Endothelial cell (in vitro differentiated cells): ENCODE measurements around the gene ARMC10. TPM values are rescaled to one million over a fixed set of nuclear protein-coding genes. Genes with fewer than 3 reads are reported as not detected.

Experiments
- DNase-seq: peaks from one replicate; pipeline ENCODE4 v3.0.0; 2021; ENCODE audit warnings: low spot score
- H3K27ac Mint-ChIP-seq: one replicate; pipeline ENCODE4 v1.8.0; 2021; ENCODE audit warnings: mixed read lengths, inconsistent platforms; ENCODE audit not compliant: unreplicated experiment
- H3K27me3 Mint-ChIP-seq: one replicate; pipeline ENCODE4 v1.8.0; 2021; ENCODE audit warnings: mild to moderate bottlenecking, moderate library complexity, mixed read lengths, inconsistent platforms; ENCODE audit not compliant: unreplicated experiment
- H3K36me3 Mint-ChIP-seq: one replicate; pipeline ENCODE4 v1.8.0; 2021; ENCODE audit warnings: mild to moderate bottlenecking, low read depth, mixed read lengths, inconsistent platforms; ENCODE audit not compliant: unreplicated experiment
- H3K4me1 Mint-ChIP-seq: one replicate; pipeline ENCODE4 v1.8.0; 2021; ENCODE audit warnings: mild to moderate bottlenecking, mixed read lengths, inconsistent platforms; ENCODE audit not compliant: unreplicated experiment
- H3K4me3 Mint-ChIP-seq: one replicate; pipeline ENCODE4 v1.8.0; 2021; ENCODE audit warnings: mild to moderate bottlenecking, mixed read lengths, inconsistent platforms; ENCODE audit not compliant: unreplicated experiment
- H3K9me3 Mint-ChIP-seq: one replicate; pipeline ENCODE4 v1.8.0; 2021; ENCODE audit warnings: mixed read lengths, inconsistent platforms; ENCODE audit not compliant: unreplicated experiment
- CTCF ChIP-seq: fragments of 200-600 bp; sonication (generic); IDR thresholded peaks from one replicate; pipeline ENCODE4 v1.5.0; 2021; ENCODE audit warnings: antibody characterized with exemption; ENCODE audit not compliant: unreplicated experiment
- total RNA-seq: library from RNA; stranded (reverse); fragmentation: NEBNext Ultra II Directional; extraction: Animal tissue kit (Norgen Biotek cat#: 25700); gene quantifications from one replicate; pipeline ENCODE4 v1.2.1, GENCODE V29; 2021; ENCODE audit not compliant: unreplicated experiment

The ARMC10 gene
- total RNA-seq, 1 donor from 2014 or later = 26.0 TPM

GRCh38 chr7:103058122-103058521 is 16.8 kb upstream of the ARMC10 start:
- DNase-seq = no peak
- no peaks in the 10 kb centered on the region for H3K4me1 Mint-ChIP-seq
- no peak overlapping the region for H3K4me3 Mint-ChIP-seq
- H3K27me3 Mint-ChIP-seq = no peaks in the 10 kb centered on the region
- peaks cover 7% of the 10 kb centered on the region for H3K36me3 Mint-ChIP-seq
- no peak for TF ChIP-seq CTCF
- H3K9me3 Mint-ChIP-seq = no peaks in the 10 kb centered on the region
- H3K27ac Mint-ChIP-seq = no peak overlapping the region

DNA sequence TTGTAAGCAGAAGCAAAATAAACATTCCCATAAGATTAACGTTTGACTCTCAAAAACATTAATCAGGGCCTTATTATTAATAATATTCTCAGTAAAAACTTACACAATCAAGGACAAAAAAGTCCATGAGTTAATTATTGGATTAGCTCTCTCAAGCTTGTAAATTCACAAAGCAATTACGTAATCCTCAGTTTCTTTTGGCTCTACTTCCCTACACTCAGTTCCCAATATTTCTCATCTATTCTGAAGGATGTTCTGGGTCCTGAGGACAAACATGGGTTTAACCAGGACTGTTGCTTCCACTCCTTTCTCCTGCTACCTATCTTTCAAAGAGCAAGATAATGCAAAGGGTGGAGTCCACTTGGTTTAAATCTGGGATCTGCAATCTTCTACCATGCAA is 15.5 kb upstream of the ARMC10 start:
- Mint-ChIP-seq H3K9me3 (no peaks in the 10 kb centered on the region), H3K27me3 (no peaks in the 10 kb centered on the region), H3K27ac (no peak overlapping the region), H3K36me3 (no peaks in the 10 kb centered on the region), H3K4me3 (no peak overlapping the region), H3K4me1 (no peaks in the 10 kb centered on the region)
- no peak for TF ChIP-seq CTCF
- no peak for DNase-seq

GRCh38 chr7:103063895-103064294 is 11.0 kb upstream of the ARMC10 start:
- H3K36me3 Mint-ChIP-seq = peaks cover 7% of the 10 kb centered on the region
- DNase-seq = no peak
- no peak for TF ChIP-seq CTCF
- H3K9me3 Mint-ChIP-seq = no peaks in the 10 kb centered on the region
- no peak overlapping the region for H3K27ac Mint-ChIP-seq
- H3K4me1 Mint-ChIP-seq = no peaks in the 10 kb centered on the region
- no peaks in the 10 kb centered on the region for H3K27me3 Mint-ChIP-seq
- no peak overlapping the region for H3K4me3 Mint-ChIP-seq

GRCh38 chr7:103065667-103066066 is 9.3 kb upstream of the ARMC10 start:
- Mint-ChIP-seq H3K9me3 (no peaks in the 10 kb centered on the region), H3K27me3 (no peaks in the 10 kb centered on the region), H3K36me3 (peaks cover 7% of the 10 kb centered on the region), H3K4me1 (no peaks in the 10 kb centered on the region), H3K4me3 (no peak overlapping the region), H3K27ac (no peak overlapping the region)
- TF ChIP-seq CTCF = peak; percentile 70
- peak; percentile 74 for DNase-seq

- Mint-ChIP-seq H3K27ac (no peak overlapping the region), H3K36me3 (peaks cover 8% of the 10 kb centered on the region), H3K9me3 (no peaks in the 10 kb centered on the region), H3K4me1 (peaks cover 1% of the 10 kb centered on the region), H3K27me3 (peaks cover 3% of the 10 kb centered on the region), H3K4me3 (no peak overlapping the region)
- DNase-seq = no peak
- no peak for TF ChIP-seq CTCF
These were observed 6.2 kb upstream of the ARMC10 start for GRCh38 chr7:103068414-103069403.
